ENCODE data around the gene BARHL2.

The BARHL2 gene

GRCh38 chr1:90721210-90722194 is 4.4 kb upstream of the BARHL2 start:
- Histone ChIP-seq H3K4me3 (ENCODE audit: low read depth, low read length) (no peak overlapping the region; the same call in 1 of the 2 replicates), H3K4me1 (ENCODE audit: control insufficient read depth, insufficient read depth, low read length) (peaks cover 1% of the 10 kb centered on the region; the same call in 1 of the 2 replicates), H3K9me3 (ENCODE audit: control insufficient read depth, insufficient read depth, low read depth, low read length) (no peaks in the 10 kb centered on the region), H3K27ac (ENCODE audit: extremely low read depth, low read depth, low read length) (no peak overlapping the region), H3K36me3 (ENCODE audit: control insufficient read depth in 2 of 2, insufficient read depth in 1 of 2, low read length in 2 of 2) (no peaks in the 10 kb centered on the region)
- ChIA-PET CTCF (interaction anchor here (0.6 to 2.5 kb wide), 48 partner anchors 9 to 1310 kb away, joined by 3 to 24 read pairs (median 4); no protein-coding TSS in a partner anchor), POLR2A (no interaction called here)
- TF ChIP-seq PRDM1 (tag by site-specific recombination; IDR thresholded peaks at IDR 0.05), result no peak
- TF ChIP-seq ZSCAN18 (tag by site-specific recombination; IDR thresholded peaks at IDR 0.05), result no peak
- peak; percentile 55; the same call in 1 of the 2 replicates for TF ChIP-seq ZBTB48 (tag by site-specific recombination; IDR thresholded peaks at IDR 0.05)
- no peak for TF ChIP-seq ZNF621 (tag by site-specific recombination; IDR thresholded peaks at IDR 0.05)
- no peak for TF ChIP-seq ZNF10 (tag by site-specific recombination; IDR thresholded peaks at IDR 0.05)
- no peak for TF ChIP-seq ZNF585B (tag by site-specific recombination; IDR thresholded peaks at IDR 0.05)
- TF ChIP-seq ZNF792 (tag by site-specific recombination; IDR thresholded peaks at IDR 0.05), result no peak
- no peak for TF ChIP-seq RBAK (tag by site-specific recombination; IDR thresholded peaks at IDR 0.05)
- TF ChIP-seq ZNF280D (tag by site-specific recombination; IDR thresholded peaks at IDR 0.05), result no peak
- TF ChIP-seq ZNF274 (IDR thresholded peaks at IDR 0.05; ENCODE audit: low read length), result no peak
- no peak for TF ChIP-seq ZNF274 (tag by site-specific recombination; IDR thresholded peaks at IDR 0.05; ENCODE audit: borderline replicate concordance)
- no peak for TF ChIP-seq ZBTB8A (tag by site-specific recombination; IDR thresholded peaks at IDR 0.05)
- no peak for TF ChIP-seq ZNF16 (tag by site-specific recombination; IDR thresholded peaks at IDR 0.05; ENCODE audit: low read depth)
- no peak for TF ChIP-seq ZNF324 (tag by site-specific recombination; IDR thresholded peaks at IDR 0.05)
- TF ChIP-seq, protein P1, sequence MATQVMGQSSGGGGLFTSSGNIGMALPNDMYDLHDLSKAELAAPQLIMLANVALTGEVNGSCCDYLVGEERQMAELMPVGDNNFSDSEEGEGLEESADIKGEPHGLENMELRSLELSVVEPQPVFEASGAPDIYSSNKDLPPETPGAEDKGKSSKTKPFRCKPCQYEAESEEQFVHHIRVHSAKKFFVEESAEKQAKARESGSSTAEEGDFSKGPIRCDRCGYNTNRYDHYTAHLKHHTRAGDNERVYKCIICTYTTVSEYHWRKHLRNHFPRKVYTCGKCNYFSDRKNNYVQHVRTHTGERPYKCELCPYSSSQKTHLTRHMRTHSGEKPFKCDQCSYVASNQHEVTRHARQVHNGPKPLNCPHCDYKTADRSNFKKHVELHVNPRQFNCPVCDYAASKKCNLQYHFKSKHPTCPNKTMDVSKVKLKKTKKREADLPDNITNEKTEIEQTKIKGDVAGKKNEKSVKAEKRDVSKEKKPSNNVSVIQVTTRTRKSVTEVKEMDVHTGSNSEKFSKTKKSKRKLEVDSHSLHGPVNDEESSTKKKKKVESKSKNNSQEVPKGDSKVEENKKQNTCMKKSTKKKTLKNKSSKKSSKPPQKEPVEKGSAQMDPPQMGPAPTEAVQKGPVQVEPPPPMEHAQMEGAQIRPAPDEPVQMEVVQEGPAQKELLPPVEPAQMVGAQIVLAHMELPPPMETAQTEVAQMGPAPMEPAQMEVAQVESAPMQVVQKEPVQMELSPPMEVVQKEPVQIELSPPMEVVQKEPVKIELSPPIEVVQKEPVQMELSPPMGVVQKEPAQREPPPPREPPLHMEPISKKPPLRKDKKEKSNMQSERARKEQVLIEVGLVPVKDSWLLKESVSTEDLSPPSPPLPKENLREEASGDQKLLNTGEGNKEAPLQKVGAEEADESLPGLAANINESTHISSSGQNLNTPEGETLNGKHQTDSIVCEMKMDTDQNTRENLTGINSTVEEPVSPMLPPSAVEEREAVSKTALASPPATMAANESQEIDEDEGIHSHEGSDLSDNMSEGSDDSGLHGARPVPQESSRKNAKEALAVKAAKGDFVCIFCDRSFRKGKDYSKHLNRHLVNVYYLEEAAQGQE (tag by site-specific recombination; IDR thresholded peaks at IDR 0.05), result no peak
- no peak for TF ChIP-seq ZNF544 (tag by site-specific recombination; IDR thresholded peaks at IDR 0.05)
- no peak for TF ChIP-seq ZBTB1 (tag by site-specific recombination; IDR thresholded peaks at IDR 0.05)
- no peak for TF ChIP-seq ZNF394 (tag by site-specific recombination; IDR thresholded peaks at IDR 0.05; ENCODE audit: borderline replicate concordance)
- no peak for TF ChIP-seq ZNF114 (tag by site-specific recombination; IDR thresholded peaks at IDR 0.05)
- TF ChIP-seq YY1 (tag by site-specific recombination; IDR thresholded peaks at IDR 0.05), result no peak
- no peak for TF ChIP-seq ZFP3 (tag by site-specific recombination; IDR thresholded peaks at IDR 0.05; ENCODE audit: low read depth)
- peak; percentile 50 for TF ChIP-seq SP7 (tag by site-specific recombination; IDR thresholded peaks at IDR 0.05)
- TF ChIP-seq, protein P2, sequence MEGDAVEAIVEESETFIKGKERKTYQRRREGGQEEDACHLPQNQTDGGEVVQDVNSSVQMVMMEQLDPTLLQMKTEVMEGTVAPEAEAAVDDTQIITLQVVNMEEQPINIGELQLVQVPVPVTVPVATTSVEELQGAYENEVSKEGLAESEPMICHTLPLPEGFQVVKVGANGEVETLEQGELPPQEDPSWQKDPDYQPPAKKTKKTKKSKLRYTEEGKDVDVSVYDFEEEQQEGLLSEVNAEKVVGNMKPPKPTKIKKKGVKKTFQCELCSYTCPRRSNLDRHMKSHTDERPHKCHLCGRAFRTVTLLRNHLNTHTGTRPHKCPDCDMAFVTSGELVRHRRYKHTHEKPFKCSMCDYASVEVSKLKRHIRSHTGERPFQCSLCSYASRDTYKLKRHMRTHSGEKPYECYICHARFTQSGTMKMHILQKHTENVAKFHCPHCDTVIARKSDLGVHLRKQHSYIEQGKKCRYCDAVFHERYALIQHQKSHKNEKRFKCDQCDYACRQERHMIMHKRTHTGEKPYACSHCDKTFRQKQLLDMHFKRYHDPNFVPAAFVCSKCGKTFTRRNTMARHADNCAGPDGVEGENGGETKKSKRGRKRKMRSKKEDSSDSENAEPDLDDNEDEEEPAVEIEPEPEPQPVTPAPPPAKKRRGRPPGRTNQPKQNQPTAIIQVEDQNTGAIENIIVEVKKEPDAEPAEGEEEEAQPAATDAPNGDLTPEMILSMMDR (tag by site-specific recombination; IDR thresholded peaks at IDR 0.05), result 0 out of 2 replicates have a peak, but pooled peaks have one; percentile 46
- no peak for TF ChIP-seq ZBTB6 (tag by site-specific recombination; IDR thresholded peaks at IDR 0.05)
- no peak for TF ChIP-seq KLF7 (tag by site-specific recombination; IDR thresholded peaks at IDR 0.05; ENCODE audit: borderline replicate concordance)

All from HEK293 (cell line).